WTC11 (cell line): ENCODE measurements around the gene LMOD1. TPM values are rescaled to one million over a fixed set of nuclear protein-coding genes. Genes with fewer than 3 reads are reported as not detected.

Experiments used
- ATAC-seq: fragments of 200-7000 bp; cut with Tn5 transposase; 2 replicates; pipeline ENCODE4 v1.10.0; 2021; ENCODE audit warnings: mild to moderate bottlenecking, moderate library complexity
- CTCF ChIA-PET: fragments of 300-600 bp; sonication (Branson Sonifier 250); formaldehyde crosslinking; loops from one replicate; lab custom pipeline; 2021; ENCODE audit warnings: antibody characterized with exemption; lab: Charles Lee
- POLR2A ChIA-PET: fragments of 350-600 bp; sonication (Branson Sonifier 250); formaldehyde crosslinking; loops from one replicate; lab custom pipeline; 2021; ENCODE audit warnings: antibody characterized with exemption; lab: Charles Lee
- DNase-seq: peaks from one replicate; pipeline ENCODE4 v3.0.0; 2021; ENCODE audit warnings: low spot score
- H3K27ac Mint-ChIP-seq: 2 replicates; pipeline ENCODE4 v1.8.0; 2021; ENCODE audit warnings: mixed read lengths
- H3K27me3 Mint-ChIP-seq: 2 replicates; pipeline ENCODE4 v1.8.0; 2021; ENCODE audit warnings: low read depth, mild to moderate bottlenecking, moderate library complexity, mixed read lengths
- H3K36me3 Mint-ChIP-seq: 2 replicates; pipeline ENCODE4 v1.8.0; 2021; ENCODE audit warnings: mixed read lengths
- H3K4me1 Mint-ChIP-seq: 2 replicates; pipeline ENCODE4 v1.8.0; 2022; ENCODE audit warnings: mixed read lengths
- H3K4me3 Mint-ChIP-seq: 2 replicates; pipeline ENCODE4 v1.8.0; 2021; ENCODE audit warnings: mild to moderate bottlenecking, moderate library complexity, mixed read lengths
- H3K9me3 Mint-ChIP-seq: 2 replicates; pipeline ENCODE4 v1.8.0; 2021; ENCODE audit warnings: mixed read lengths
- AR ChIP-seq: fragments of 250-450 bp; sonication (Bioruptor Pico); IDR thresholded peaks from 2 replicates; pipeline ENCODE4 v1.9.0; 2021; ENCODE audit warnings: mild to moderate bottlenecking
- ATF1 ChIP-seq: sonication (generic); formaldehyde crosslinking; IDR thresholded peaks from 2 replicates; pipeline ENCODE4 v1.8.1; 2023; ENCODE audit warnings: mild to moderate bottlenecking, moderate library complexity, missing genetic modification reagents
- ATF3 ChIP-seq: sonication (generic); formaldehyde crosslinking; conservative IDR thresholded peaks from 2 replicates; pipeline ENCODE4 v1.8.1; 2022; ENCODE audit warnings: mild to moderate bottlenecking, missing genetic modification reagents
- CBFB ChIP-seq: sonication (generic); formaldehyde crosslinking; IDR thresholded peaks from 2 replicates; pipeline ENCODE4 v1.8.1; 2022; ENCODE audit warnings: mild to moderate bottlenecking, low read depth, missing genetic modification reagents
- EMX1 ChIP-seq: fragments of 250-450 bp; sonication (Bioruptor Pico); IDR thresholded peaks from 2 replicates; pipeline ENCODE4 v1.8.0; 2021; ENCODE audit warnings: mild to moderate bottlenecking
- ERG ChIP-seq: fragments of 250-450 bp; sonication (Bioruptor Pico); IDR thresholded peaks from 2 replicates; pipeline ENCODE4 v1.8.0; 2021; ENCODE audit warnings: mild to moderate bottlenecking
- FOXK1 ChIP-seq: sonication (generic); formaldehyde crosslinking; IDR thresholded peaks from 2 replicates; pipeline ENCODE4 v1.8.0; 2022; ENCODE audit warnings: mild to moderate bottlenecking, moderate library complexity, missing genetic modification reagents
- FOXP4 ChIP-seq: sonication (generic); formaldehyde crosslinking; IDR thresholded peaks from 2 replicates; pipeline ENCODE4 v1.8.0; 2022; ENCODE audit warnings: mild to moderate bottlenecking, missing genetic modification reagents
- GTF2I ChIP-seq: fragments of 250-450 bp; sonication (Bioruptor Pico); conservative IDR thresholded peaks from 2 replicates; pipeline ENCODE4 v1.4.0; 2021; ENCODE audit warnings: mild to moderate bottlenecking
- HMGA2 ChIP-seq: fragments of 250-450 bp; sonication (Bioruptor Pico); IDR thresholded peaks from 2 replicates; pipeline ENCODE4 v1.4.0; 2021; ENCODE audit warnings: mild to moderate bottlenecking, moderate library complexity
- SOX15 ChIP-seq: fragments of 250-450 bp; sonication (Bioruptor Pico); IDR thresholded peaks from 2 replicates; pipeline ENCODE4 v1.9.0; 2021; ENCODE audit warnings: mild to moderate bottlenecking
- ZMAT4 ChIP-seq: fragments of 250-450 bp; sonication (Bioruptor Pico); IDR thresholded peaks from 2 replicates; pipeline ENCODE4 v1.9.0; 2021; ENCODE audit warnings: mild to moderate bottlenecking
- ZNF416 ChIP-seq: fragments of 250-450 bp; sonication (Bioruptor Pico); IDR thresholded peaks from 2 replicates; pipeline ENCODE4 v1.9.0; 2021; ENCODE audit warnings: mild to moderate bottlenecking, inconsistent platforms
- total RNA-seq: library from RNA; stranded (reverse); gene quantifications from 3 replicates; pipeline ENCODE4 v1.2.3, GENCODE V29; 2021
- TF ChIP-seq, protein P1 (sequence below): sonication (generic); formaldehyde crosslinking; IDR thresholded peaks from 2 replicates; pipeline ENCODE4 v1.8.0; 2022; ENCODE audit warnings: mild to moderate bottlenecking, missing genetic modification reagents
- TF ChIP-seq, protein P2 (sequence below): sonication (generic); formaldehyde crosslinking; IDR thresholded peaks from 2 replicates; pipeline ENCODE4 v1.8.1; 2023; ENCODE audit warnings: mild to moderate bottlenecking, missing genetic modification reagents, moderate library complexity
- TF ChIP-seq, protein P3 (sequence below): sonication (generic); formaldehyde crosslinking; IDR thresholded peaks from 2 replicates; pipeline ENCODE4 v1.8.1; 2022; ENCODE audit warnings: missing genetic modification reagents, borderline replicate concordance

LMOD1 gene
- total RNA-seq, 1 experiment from 2014 or later, result 1.5 TPM

DNA sequence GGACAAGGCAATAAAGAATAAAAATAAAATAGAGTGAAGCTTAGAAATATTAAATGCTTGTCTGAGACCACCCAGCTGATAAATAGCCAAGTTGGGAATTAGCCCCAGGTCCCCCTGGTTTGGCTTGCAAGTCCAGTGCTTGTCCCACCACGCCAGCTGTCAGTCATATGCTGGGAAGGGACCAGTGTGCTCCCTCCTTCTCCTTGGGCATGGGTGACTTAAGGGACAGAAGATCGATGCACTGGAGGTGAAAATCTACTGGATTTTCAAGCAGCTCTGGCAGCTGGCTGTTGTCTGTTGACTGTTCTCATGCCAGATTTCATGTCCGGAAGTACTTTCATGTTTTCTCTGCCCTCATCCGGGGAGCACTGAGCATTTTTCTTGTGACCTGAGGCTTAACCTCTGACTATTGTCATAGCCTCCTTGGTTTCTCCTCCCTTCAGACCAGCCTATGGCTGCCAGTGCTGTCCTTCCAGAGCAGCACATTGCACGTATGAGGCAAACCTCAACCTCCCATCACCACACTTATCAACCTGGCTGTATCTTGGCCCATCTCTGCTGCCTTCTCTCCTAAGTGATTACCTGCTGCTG, 12.4 kb downstream of the LMOD1 start (continued):
- TF ChIP-seq, protein P1, sequence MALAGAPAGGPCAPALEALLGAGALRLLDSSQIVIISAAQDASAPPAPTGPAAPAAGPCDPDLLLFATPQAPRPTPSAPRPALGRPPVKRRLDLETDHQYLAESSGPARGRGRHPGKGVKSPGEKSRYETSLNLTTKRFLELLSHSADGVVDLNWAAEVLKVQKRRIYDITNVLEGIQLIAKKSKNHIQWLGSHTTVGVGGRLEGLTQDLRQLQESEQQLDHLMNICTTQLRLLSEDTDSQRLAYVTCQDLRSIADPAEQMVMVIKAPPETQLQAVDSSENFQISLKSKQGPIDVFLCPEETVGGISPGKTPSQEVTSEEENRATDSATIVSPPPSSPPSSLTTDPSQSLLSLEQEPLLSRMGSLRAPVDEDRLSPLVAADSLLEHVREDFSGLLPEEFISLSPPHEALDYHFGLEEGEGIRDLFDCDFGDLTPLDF (CRISPR knock-in tag), result no peak
- TF ChIP-seq, protein P2, sequence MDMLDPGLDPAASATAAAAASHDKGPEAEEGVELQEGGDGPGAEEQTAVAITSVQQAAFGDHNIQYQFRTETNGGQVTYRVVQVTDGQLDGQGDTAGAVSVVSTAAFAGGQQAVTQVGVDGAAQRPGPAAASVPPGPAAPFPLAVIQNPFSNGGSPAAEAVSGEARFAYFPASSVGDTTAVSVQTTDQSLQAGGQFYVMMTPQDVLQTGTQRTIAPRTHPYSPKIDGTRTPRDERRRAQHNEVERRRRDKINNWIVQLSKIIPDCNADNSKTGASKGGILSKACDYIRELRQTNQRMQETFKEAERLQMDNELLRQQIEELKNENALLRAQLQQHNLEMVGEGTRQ (CRISPR knock-in tag), result no peak
- TF ChIP-seq SOX15 (CRISPR knock-in tag), result no peak

GRCh38 chr1:201930803-201931202, 15.5 kb downstream of the LMOD1 start:
- no peak for DNase-seq
- CTCF ChIA-PET, result interaction anchor here (1.1 to 1.2 kb wide), 2 partner anchors 10 to 35 kb away, joined by 3 to 4 read pairs; no protein-coding TSS in a partner anchor
- Mint-ChIP-seq H3K4me1 (no peaks in the 10 kb centered on the region), H3K27me3 (no peaks in the 10 kb centered on the region), H3K4me3 (no peak overlapping the region), H3K9me3 (no peaks in the 10 kb centered on the region), H3K36me3 (no peaks in the 10 kb centered on the region), H3K27ac (no peak overlapping the region)
- no peak for ATAC-seq
- POLR2A ChIA-PET, result no interaction called here
- TF ChIP-seq ZMAT4 (CRISPR knock-in tag) (no peak), GTF2I (CRISPR knock-in tag) (no peak), FOXK1 (no peak), AR (CRISPR knock-in tag) (no peak), ZNF416 (CRISPR knock-in tag) (no peak), ATF1 (CRISPR knock-in tag) (no peak), ERG (no peak), FOXP4 (no peak), HMGA2 (no peak), CBFB (no peak), ATF3 (no peak), EMX1 (no peak)
- TF ChIP-seq, protein P3, sequence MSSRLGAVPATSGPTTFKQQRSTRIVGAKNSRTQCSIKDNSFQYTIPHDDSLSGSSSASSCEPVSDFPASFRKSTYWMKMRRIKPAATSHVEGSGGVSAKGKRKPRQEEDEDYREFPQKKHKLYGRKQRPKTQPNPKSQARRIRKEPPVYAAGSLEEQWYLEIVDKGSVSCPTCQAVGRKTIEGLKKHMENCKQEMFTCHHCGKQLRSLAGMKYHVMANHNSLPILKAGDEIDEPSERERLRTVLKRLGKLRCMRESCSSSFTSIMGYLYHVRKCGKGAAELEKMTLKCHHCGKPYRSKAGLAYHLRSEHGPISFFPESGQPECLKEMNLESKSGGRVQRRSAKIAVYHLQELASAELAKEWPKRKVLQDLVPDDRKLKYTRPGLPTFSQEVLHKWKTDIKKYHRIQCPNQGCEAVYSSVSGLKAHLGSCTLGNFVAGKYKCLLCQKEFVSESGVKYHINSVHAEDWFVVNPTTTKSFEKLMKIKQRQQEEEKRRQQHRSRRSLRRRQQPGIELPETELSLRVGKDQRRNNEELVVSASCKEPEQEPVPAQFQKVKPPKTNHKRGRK (CRISPR knock-in tag), result no peak
- TF ChIP-seq, all 79 proteins: peak for 0
